GM21576 (cell line): ENCODE data around the gene AMPH.
"Not testable (repeated sequence)": the region's sequence is repeated elsewhere in the genome, so short reads cannot be mapped to it uniquely, and the experiment has no call there.

Experiments used
- ATAC-seq: cut with Tn5 transposase; IDR thresholded peaks from one replicate; pipeline ENCODE4 v1.9.1; 2021; ENCODE audit warnings: mild to moderate bottlenecking, moderate library complexity; ENCODE audit not compliant: unreplicated experiment

Gene AMPH

DNA sequence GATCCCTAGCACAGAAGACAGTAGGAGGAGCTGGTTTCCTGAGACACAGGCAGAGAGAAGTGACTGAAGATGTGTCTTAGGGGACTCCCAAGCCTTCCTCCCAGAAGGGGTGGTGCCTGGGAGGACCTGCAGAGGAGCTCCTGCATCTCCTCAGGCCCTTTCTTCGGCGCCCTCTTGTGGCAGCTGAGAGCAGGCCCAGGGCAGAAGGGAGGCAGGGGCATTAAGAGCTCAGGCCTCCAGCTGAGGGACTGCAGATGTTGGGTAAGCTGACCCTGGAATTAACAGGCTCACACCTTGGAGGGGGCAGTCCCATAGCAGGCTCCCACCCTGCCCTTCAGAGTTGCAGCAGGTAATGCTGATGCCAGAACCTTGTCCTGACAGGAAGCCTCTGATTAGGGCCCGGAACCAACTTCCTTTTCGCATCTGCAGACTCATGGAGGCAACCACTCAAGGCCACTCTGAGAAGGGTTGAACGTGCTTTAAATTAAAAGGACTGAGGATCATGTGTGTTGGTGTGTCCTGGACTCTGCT, 272.0 kb downstream of the AMPH start:
- peak; percentile 70 for ATAC-seq

DNA sequence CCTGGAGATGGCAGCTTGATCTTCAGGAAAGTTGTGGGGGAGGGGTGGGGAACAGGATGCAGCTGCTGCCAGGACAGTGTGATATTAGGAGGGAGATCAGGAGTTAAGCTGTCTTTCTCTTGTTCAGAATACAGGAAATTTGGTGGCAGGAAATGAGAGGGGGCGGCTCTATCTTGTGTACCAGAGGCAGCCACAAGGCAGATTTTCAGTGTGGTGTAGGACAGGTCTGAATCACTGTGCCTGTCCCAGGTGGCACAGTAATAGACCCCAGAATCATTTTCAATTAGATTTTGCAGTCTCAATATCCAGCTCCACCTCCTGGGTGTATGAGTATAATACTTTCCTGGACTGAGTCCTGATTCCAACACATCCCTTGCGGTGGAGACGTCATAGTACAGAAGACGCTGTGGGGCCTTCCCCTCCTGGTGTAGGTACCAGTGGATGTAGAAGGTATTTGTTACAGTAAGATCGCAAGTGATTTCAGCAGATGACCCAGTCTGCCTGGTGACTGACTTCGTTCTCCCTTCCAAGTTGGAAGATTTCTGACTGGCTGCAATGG, 272.8 kb downstream of the AMPH start:
- peak; percentile 30 for ATAC-seq

DNA sequence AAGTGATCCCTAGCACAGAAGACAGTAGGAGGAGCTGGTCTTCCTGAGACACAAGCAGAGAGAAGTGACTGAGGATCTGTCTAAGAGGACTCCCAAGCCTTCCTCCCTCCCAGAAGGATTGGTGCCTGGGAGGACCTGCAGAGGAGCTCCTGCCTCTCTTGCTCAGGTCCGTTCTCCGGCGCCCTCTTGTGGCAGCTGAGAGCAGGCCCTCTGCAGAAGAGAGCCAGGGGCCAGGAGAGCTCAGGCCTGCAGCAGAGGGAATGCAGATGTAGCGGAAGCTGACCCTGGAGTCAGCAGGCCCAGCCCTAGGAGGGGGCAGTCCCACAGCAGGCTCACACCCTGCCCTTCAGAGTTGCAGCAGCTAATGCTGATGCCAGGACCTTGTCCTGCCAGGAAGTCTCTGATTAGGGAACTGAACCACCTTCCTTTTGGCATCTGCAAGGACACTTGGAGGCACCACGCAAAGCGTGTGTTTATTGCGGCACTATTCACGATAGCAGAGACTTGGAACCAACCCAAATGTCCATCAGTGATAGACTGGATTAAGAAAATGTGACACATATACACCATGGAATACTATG, 276.8 kb downstream of the AMPH start:
- not testable (repeated sequence) for ATAC-seq

DNA sequence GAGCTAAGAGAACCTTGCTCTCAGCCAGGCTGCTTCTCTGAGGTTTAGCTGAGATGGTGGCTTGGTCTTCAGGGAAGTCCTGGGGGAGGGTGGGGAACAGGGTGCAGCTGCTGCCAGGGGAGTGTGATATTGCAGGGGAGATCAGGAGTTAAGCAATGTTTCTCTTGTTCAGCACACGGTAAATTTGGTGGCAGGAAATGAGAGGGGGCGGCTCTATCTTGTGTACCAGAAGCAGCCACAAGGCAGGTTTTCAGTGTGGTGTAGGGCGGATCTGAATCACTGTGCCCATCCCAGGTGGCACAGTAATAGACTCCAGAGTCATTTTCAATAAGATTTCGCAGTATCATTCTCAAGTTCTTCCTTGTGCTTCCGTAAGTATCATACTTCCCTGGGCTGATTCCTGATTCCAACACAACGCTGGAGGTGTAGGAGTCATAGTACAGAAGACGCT, 277.7 kb downstream of the AMPH start:
- ATAC-seq: not testable (repeated sequence)

DNA sequence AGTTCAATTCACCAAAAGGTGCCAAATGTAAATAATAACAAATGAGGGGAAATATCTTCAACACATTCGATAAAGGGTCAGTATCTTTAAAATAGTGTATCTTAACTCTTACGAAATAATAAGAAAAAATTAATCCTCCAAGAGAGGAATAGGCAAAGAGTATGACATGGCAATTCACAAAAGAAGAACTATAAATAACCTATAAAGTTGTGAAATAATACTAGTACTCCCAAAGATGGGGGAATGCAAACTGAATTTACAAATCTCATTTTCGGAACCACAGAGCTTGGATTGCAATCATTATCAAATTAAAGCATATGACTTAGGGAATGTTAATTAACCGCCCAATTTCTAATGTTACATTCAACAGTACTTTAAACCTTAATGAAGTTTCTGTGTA, 279.6 kb downstream of the AMPH start:
- ATAC-seq: no peak

DNA sequence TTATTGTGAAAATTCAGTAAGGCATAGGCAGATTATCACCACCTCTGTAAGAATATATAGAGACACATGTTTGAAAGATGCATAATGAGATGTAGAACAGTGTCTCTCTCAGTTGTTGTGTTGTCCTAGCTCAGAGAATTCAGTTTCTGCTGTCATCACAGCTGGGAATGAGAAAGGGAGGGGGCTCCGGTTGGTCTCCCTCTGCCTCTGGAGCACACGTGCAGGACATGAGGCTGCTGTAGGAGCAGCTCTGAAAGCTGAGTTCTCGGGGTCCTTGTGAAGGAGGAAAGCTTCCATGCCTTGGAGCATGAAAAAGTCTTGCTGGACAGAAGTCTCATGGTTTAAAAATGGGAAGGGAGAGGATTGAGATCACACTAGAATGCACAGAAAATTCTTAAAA, 280.4 kb downstream of the AMPH start:
- ATAC-seq: not testable (repeated sequence)

DNA sequence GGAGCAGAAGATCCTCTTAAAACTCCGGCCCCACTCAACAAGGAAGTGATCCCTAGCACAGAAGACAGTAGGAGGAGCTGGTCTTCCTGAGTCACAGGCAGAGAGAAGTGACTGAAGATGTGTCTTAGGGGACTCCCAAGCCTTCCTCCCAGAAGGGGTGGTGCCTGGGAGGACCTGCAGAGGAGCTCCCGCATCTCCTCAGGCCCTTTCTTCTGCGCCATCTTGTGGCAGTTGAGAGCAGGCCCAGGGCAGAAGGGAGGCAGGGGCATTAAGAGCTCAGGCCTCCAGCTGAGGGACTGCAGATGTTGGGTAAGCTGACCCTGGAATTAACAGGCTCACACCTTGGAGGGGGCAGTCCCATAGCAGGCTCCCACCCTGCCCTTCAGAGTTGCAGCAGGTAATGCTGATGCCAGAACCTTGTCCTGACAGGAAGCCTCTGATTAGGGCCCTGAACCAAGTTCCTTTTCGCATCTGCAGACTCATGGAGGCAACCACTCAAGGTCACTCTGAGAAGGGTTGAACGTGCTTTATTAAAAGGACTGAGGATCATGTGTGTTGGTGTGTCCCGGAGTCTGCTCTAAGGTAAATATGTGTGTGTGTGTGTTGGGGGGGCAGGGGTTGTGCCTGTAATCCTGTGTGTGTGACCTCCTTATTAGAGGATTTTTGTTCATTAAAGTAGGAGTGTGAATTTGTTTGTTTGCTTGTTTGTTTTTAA, 281.1 kb downstream of the AMPH start:
- peak; percentile 69 for ATAC-seq

DNA sequence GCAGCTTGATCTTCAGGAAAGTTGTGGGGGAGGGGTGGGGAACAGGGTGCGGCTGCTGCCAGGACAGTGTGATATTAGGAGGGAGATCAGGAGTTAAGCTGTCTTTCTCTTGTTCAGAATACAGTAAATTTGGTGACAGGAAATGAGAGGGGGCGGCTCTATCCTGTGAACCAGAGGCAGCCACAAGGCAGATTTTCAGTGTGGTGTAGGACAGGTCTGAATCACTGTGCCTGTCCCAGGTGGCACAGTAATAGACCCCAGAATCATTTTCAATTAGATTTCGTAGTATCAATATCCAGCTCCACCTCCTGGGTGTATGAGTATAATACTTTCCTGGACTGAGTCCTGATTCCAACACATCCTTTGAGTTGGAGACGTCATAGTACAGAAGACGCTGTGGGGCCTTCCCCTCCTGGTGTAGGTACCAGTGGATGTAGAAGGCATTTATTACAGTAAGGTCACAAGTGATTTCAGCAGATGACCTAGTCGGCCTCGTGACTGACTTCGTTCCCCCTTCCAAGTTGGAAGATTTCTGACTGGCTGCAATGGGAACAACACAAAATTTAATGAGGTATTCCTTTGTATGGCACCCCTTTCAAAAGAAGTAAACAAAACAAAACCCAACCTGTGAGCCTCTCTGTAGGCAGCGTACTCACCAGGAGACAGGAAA, 281.9 kb downstream of the AMPH start:
- ATAC-seq: not testable (repeated sequence)

DNA sequence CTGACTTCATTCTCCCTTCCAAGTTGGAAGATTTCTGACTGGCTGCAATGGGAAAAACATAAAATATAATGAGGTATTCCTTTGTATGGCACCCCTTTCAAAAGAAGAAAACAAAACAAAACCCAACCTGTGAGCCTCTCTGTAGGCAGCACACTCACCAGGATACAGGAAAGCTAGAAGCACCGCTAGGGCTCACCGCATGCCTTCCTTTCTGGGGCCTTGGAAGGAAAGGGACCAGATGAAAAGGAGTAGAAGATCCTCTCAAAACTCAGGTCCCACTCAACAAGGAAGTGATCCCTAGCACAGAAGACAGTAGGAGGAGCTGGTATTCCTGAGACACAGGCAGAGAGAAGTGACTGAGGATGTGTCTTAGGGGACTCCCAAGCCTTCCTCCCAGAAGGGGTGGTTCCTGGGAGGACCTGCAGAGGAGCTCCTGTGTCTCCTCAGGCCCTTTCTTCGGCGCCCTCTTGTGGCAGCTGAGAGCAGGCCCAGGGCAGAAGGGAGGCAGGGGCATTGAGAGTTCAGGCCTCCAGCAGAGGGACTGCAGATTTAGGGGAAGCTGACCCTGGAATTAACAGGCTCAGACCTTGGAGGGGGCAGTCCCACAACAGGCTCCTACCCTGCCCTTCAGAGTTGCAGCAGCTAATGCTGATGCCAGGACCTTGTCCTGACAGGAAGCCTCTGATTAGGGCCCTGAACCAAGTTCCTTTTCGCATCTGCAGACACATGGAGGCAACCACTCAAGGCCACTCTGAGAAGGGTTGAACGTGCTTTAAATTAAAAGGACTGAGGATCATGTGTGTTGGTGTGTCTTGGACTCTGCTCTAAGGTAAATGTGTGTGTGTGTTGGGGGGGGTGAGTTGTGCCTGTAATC, 285.6 kb downstream of the AMPH start:
- ATAC-seq: peak; percentile 49

DNA sequence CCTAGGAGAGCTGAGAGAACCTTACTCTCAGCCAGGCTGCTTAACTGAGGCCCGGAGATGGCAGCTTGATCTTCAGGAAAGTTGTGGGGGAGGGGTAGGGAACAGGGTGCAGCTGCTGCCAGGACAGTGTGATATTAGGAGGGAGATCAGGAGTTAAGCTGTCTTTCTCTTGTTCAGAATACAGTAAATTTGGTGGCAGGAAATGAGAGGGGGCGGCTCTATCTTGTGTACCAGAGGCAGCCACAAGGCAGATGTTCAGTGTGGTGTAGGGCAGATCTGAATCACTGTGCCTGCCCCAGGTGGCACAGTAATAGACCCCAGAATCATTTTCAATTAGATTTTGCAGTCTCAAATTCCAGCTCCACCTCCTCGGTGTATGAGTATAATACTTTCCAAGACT, 286.4 kb downstream of the AMPH start:
- ATAC-seq: peak; percentile 42

DNA sequence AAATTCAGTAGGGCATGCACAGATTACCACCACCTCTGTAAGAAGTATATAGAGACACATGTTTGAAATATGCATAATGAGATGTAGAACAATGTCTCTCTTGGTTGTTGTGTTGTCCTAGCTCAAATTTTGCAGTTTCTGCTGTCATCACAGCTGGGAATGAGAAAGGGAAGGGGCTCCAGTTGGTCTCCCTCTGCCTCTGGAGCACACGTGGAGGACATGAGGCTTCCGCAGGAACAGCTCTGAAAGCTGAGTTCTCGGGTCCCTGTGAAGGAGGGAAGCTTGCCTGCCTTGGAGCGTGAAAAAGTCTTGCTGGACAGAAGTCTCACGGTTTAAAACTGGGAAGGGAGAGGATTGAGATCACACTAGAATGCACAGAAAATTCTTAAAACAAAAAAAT, 289.0 kb downstream of the AMPH start:
- not testable (repeated sequence) for ATAC-seq

DNA sequence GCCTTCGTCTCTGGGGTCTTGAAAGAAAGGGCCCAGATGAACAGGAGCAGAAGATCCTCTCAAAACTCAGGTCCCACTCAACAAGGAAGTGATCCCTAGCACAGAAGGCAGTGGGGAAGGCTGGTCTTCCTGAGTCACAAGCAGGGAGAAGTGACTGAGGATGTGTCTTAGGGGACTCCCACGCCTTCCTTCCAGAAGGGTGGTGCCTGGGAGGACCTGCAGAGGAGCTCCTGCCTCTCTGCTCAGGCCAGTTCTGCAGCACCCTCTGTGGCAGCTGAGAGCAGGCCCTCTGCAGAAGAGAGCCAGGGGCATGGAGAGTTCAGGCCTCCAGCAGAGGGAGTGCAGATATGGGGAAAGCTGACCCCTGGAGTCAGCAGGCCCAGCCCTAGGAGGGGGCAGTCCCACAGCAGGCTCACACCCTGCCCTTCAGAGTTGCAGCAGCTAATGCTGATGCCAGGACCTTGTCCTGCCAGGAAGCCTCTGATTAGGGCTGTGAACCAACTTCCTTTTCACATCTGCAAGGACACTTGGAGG, 289.9 kb downstream of the AMPH start:
- peak; percentile 46 for ATAC-seq

DNA sequence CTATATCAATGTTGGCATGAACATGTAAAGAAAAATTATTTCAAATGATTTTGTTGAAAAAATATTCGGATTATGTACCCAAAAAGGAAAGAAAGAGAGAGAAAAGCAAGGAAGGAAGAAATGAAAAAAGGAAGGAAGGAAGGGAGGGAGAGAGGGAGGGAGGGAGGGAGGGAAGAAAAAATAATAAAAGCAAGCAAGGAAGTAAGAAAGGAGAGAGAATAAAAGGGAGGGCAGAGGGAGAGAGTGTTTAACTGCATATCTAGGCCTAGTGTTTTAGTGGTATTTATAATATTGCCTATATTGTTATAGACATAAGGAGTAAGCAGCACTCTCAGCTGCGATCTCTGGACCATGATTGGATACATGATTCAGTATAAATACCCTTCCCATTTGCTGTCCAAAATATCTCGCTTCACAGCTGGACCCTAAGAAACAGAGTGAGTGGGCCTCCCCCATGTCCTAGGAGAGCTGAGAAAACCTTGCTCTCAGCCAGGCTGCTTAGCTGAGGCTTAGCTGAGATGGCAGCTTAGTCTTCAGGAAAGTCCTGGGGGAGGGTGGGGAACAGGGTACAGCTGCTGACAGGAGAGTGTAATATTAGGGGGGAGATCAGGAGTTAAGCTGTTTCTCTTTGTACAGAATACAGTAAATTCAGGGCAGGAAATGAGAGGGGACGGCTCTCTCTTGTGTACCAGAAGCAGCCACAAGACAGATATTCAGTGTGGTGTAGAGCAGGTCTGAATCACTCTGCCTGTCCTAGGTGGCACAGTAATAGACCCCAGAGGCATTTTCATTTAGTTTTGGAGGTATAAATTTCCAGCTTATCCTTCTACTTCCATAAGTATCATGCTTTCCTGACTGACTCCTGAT, 291.0 kb downstream of the AMPH start:
- ATAC-seq: no peak

DNA sequence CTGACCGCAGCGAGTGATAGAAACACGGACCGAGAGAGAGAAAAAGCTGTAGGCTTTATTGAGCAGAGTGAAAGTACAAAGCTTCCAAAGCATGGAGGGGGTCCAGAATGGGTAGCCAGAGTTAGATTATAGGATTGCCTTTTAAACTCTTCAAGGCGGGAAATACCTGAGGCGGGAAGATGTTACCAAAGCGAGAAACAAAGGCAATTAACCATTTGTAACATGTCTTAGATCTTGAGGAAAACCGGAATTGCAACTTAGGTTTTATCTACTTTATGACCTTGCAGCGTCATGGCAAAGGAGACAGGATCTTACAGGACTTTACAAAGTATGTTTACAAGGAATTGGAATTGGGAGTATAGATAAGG, 295.0 kb downstream of the AMPH start:
- not testable (repeated sequence) for ATAC-seq

DNA sequence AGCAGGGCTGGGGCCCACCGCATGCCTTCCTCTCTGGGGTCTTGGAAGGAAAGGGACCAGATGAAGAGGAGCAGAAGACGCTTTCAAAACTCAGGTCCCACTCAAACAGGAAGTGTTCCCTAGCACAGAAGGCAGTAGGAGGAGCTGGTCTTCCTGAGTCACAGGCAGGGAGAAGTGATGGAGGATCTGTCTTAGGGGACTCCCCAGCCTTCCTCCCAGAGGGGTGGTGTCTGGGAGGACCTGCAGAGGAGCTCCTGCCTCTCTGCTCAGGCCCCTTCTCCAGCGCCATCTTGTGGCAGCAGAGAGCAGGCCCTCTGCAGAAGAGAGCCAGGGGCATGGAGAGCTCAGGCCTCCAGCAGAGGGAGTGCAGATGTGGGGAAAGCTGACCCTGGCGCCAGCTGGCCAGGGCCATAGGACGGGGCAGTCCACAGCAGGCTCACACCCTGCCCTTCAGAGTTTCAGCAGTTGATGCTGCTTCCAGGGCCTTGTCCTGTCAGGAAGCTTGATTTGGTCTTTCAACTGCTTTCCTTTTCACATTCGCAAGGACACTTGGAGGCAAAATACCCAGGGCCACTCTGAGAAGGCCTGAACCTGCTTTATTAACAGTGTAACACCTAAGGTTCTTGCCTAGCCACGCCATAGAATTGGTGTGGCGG, 295.6 kb downstream of the AMPH start:
- peak; percentile 96 for ATAC-seq

DNA sequence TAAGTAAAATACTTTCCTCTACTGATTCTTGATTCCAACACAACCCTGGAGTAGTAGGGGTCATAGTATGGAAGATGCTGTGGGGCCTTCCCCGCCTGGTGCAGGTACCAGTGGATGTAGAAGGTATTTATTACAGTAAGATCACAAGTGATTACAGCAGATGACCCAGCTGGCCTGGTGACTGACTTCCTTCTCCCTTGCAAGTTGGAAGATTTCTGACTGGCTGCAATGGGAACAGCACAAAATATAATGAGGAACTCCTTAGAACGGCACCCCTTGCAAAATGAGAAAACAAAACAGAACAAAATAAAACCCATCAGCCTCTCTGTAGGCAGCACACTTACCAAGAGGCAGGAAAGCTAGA, 296.1 kb downstream of the AMPH start:
- ATAC-seq: no peak

DNA sequence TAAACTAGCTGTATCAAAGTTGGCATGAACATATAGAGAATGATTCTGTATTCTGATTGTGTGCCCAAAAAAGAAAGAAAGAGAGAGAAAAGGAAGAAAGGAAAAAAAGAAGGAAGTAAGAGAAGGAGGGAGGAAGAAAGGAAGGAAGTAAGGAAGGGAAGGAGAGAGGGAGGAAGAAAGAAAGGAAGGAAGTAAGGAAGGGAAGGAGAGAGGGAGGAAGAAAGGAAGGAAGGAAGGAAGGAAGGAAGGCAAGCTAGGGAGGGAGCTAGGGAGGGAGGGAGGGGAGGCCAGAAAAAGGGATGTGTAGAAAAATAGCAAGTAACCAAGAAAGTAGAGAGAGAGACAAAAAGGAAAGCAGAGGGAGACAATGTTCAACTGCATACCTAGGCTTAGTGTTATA, 297.0 kb downstream of the AMPH start:
- ATAC-seq: no peak
